Epithelial cell of esophagus (primary cell): ENCODE data around the gene TCERG1.

Experiments used
- DNase-seq: peaks from one replicate; pipeline ENCODE4 v3.0.0; 2010; ENCODE audit warnings: low read depth
- H3K4me3 ChIP-seq: 2 replicates; pipeline ENCODE4 v1.5.1; 2011; ENCODE audit warnings: mild to moderate bottlenecking, low read length, control low read depth
- CTCF ChIP-seq: IDR thresholded peaks from 2 replicates; pipeline ENCODE4 v1.5.1; 2011; ENCODE audit warnings: low read depth, mild to moderate bottlenecking, low read length, control low read depth, inconsistent platforms; ENCODE audit not compliant: insufficient read depth; ENCODE audit errors: missing control alignments

Gene TCERG1

GRCh38 chr5:146521403-146522106, 74.4 kb downstream of the TCERG1 start:
- TF ChIP-seq CTCF: no peak
- DNase-seq: peak; percentile 27
- no peak overlapping the region for H3K4me3 ChIP-seq

- no peak overlapping the region for H3K4me3 ChIP-seq
- DNase-seq: no peak
- no peak for TF ChIP-seq CTCF
Measured at GRCh38 chr5:146523698-146524097, 76.6 kb downstream of the TCERG1 start.

- TF ChIP-seq CTCF: no peak
- DNase-seq: peak; percentile 73
Measured at GRCh38 chr5:146527785-146528184, 80.7 kb downstream of the TCERG1 start.

GRCh38 chr5:146528236-146528635, 81.1 kb downstream of the TCERG1 start:
- TF ChIP-seq CTCF: no peak
- DNase-seq: no peak
- no peak overlapping the region for H3K4me3 ChIP-seq

More at GRCh38 chr5:146527785-146528184, 80.7 kb downstream of the TCERG1 start:
- no peak overlapping the region for H3K4me3 ChIP-seq

- H3K4me3 ChIP-seq: no peak overlapping the region
- no peak for TF ChIP-seq CTCF
- no peak for DNase-seq
Measured at GRCh38 chr5:146529984-146530383, 82.9 kb downstream of the TCERG1 start.

- peak; percentile 93 for TF ChIP-seq CTCF
- DNase-seq: peak; percentile 76
- H3K4me3 ChIP-seq: no peak overlapping the region
Measured at GRCh38 chr5:146533260-146533857, 86.2 kb downstream of the TCERG1 start.

GRCh38 chr5:146533882-146534281, 86.7 kb downstream of the TCERG1 start:
- no peak overlapping the region for H3K4me3 ChIP-seq
- no peak for TF ChIP-seq CTCF
- DNase-seq: no peak
